ENCODE data around the gene FOLH1.
"Not testable (repeated sequence)": the region's sequence is repeated elsewhere in the genome, so short reads cannot be mapped to it uniquely, and the experiment has no call there.

The FOLH1 gene

GRCh38 chr11:49221112-49221511 is 12.7 kb upstream of the FOLH1 start:
- no peak for DNase-seq
- TF ChIP-seq CTCF (IDR thresholded peaks at IDR 0.05; ENCODE audit: borderline replicate concordance, extremely low read depth, low read length, poor library complexity, severe bottlenecking) (peak; percentile 5), EZH2 (IDR thresholded peaks at IDR 0.05; ENCODE audit: borderline replicate concordance, low read depth, low read length, severe bottlenecking) (no peak)

GRCh38 chr11:49213026-49213560 is 4.7 kb upstream of the FOLH1 start:
- no peaks in the 10 kb centered on the region for H3K4me1 ChIP-seq (ENCODE audit: insufficient read depth, low read length)
- no peaks in the 10 kb centered on the region for H3K27me3 ChIP-seq (ENCODE audit: insufficient read depth, low read length, poor library complexity)
- TF ChIP-seq EZH2 (IDR thresholded peaks at IDR 0.05; ENCODE audit: borderline replicate concordance, low read depth, low read length, severe bottlenecking) (no peak), CTCF (IDR thresholded peaks at IDR 0.05; ENCODE audit: borderline replicate concordance, extremely low read depth, low read length, poor library complexity, severe bottlenecking) (no peak)
- no peaks in the 10 kb centered on the region for H3K9me3 ChIP-seq (ENCODE audit: insufficient read depth, low read length, severe bottlenecking)
- no peak overlapping the region for H3K27ac ChIP-seq (ENCODE audit: low read length)
- H3K9ac ChIP-seq (ENCODE audit: low read depth, low read length), result no peak overlapping the region
- H3K79me2 ChIP-seq (ENCODE audit: insufficient read depth, low read length), result no peaks in the 10 kb centered on the region
- no peak overlapping the region for H2AFZ ChIP-seq (ENCODE audit: low read depth, low read length)
- ATAC-seq (ENCODE audit: insufficient read depth, low read depth) (no peak), DNase-seq (no peak)
- H4K20me1 ChIP-seq (ENCODE audit: insufficient read depth, low read length), result no peaks in the 10 kb centered on the region
- no peaks in the 10 kb centered on the region for H3K36me3 ChIP-seq (ENCODE audit: insufficient read depth, low read length)
- H3K4me3 ChIP-seq (ENCODE audit: low read depth in 1 of 2, low read length in 2 of 2), result no peak overlapping the region
- H3K4me2 ChIP-seq (ENCODE audit: insufficient read depth, low read length), result no peak overlapping the region

More at GRCh38 chr11:49221112-49221511, 12.7 kb upstream of the FOLH1 start:
- Histone ChIP-seq H3K4me2 (ENCODE audit: insufficient read depth, low read length) (no peak overlapping the region), H3K4me3 (ENCODE audit: low read depth in 1 of 2, low read length in 2 of 2) (no peak overlapping the region), H3K4me1 (ENCODE audit: insufficient read depth, low read length) (no peaks in the 10 kb centered on the region), H3K79me2 (ENCODE audit: insufficient read depth, low read length) (no peaks in the 10 kb centered on the region), H4K20me1 (ENCODE audit: insufficient read depth, low read length) (no peaks in the 10 kb centered on the region), H3K36me3 (ENCODE audit: insufficient read depth, low read length) (no peaks in the 10 kb centered on the region), H3K27me3 (ENCODE audit: insufficient read depth, low read length, poor library complexity) (no peaks in the 10 kb centered on the region), H2AFZ (ENCODE audit: low read depth, low read length) (no peak overlapping the region), H3K9me3 (ENCODE audit: insufficient read depth, low read length, severe bottlenecking) (no peaks in the 10 kb centered on the region), H3K9ac (ENCODE audit: low read depth, low read length) (no peak overlapping the region), H3K27ac (ENCODE audit: low read length) (no peak overlapping the region)
- no peak for ATAC-seq (ENCODE audit: insufficient read depth, low read depth)

- not testable (repeated sequence) for H4K20me1 ChIP-seq (ENCODE audit: insufficient read depth, low read length); H3K79me2 ChIP-seq (ENCODE audit: insufficient read depth, low read length); H3K4me1 ChIP-seq (ENCODE audit: insufficient read depth, low read length); H3K9ac ChIP-seq (ENCODE audit: low read depth, low read length); DNase-seq; H3K4me3 ChIP-seq (ENCODE audit: low read depth in 1 of 2, low read length in 2 of 2); H3K9me3 ChIP-seq (ENCODE audit: insufficient read depth, low read length, severe bottlenecking); H3K36me3 ChIP-seq (ENCODE audit: insufficient read depth, low read length); ATAC-seq (ENCODE audit: insufficient read depth, low read depth); H3K27me3 ChIP-seq (ENCODE audit: insufficient read depth, low read length, poor library complexity); H2AFZ ChIP-seq (ENCODE audit: low read depth, low read length); H3K27ac ChIP-seq (ENCODE audit: low read length); H3K4me2 ChIP-seq (ENCODE audit: insufficient read depth, low read length)
Observed at GRCh38 chr11:49206999-49207398, 1.4 kb downstream of the FOLH1 start.

GRCh38 chr11:49202287-49202976 is 6.0 kb downstream of the FOLH1 start:
- Histone ChIP-seq H3K27ac (ENCODE audit: low read length) (no peak overlapping the region), H3K4me2 (ENCODE audit: insufficient read depth, low read length) (no peak overlapping the region), H3K9me3 (ENCODE audit: insufficient read depth, low read length, severe bottlenecking) (no peaks in the 10 kb centered on the region), H3K79me2 (ENCODE audit: insufficient read depth, low read length) (no peaks in the 10 kb centered on the region), H3K27me3 (ENCODE audit: insufficient read depth, low read length, poor library complexity) (no peaks in the 10 kb centered on the region), H2AFZ (ENCODE audit: low read depth, low read length) (no peak overlapping the region), H3K36me3 (ENCODE audit: insufficient read depth, low read length) (no peaks in the 10 kb centered on the region), H4K20me1 (ENCODE audit: insufficient read depth, low read length) (no peaks in the 10 kb centered on the region), H3K4me1 (ENCODE audit: insufficient read depth, low read length) (no peaks in the 10 kb centered on the region), H3K4me3 (ENCODE audit: low read depth in 1 of 2, low read length in 2 of 2) (no peak overlapping the region), H3K9ac (ENCODE audit: low read depth, low read length) (no peak overlapping the region)
- no peak for ATAC-seq (ENCODE audit: insufficient read depth, low read depth)
- TF ChIP-seq CTCF (IDR thresholded peaks at IDR 0.05; ENCODE audit: borderline replicate concordance, extremely low read depth, low read length, poor library complexity, severe bottlenecking) (no peak), EZH2 (IDR thresholded peaks at IDR 0.05; ENCODE audit: borderline replicate concordance, low read depth, low read length, severe bottlenecking) (no peak)
- DNase-seq, result no peak

GRCh38 chr11:49196775-49197174 is 11.6 kb downstream of the FOLH1 start:
- not testable (repeated sequence) for H2AFZ ChIP-seq (ENCODE audit: low read depth, low read length); H3K4me1 ChIP-seq (ENCODE audit: insufficient read depth, low read length); H3K27ac ChIP-seq (ENCODE audit: low read length); H3K4me2 ChIP-seq (ENCODE audit: insufficient read depth, low read length); H3K4me3 ChIP-seq (ENCODE audit: low read depth in 1 of 2, low read length in 2 of 2); H3K9ac ChIP-seq (ENCODE audit: low read depth, low read length); H3K36me3 ChIP-seq (ENCODE audit: insufficient read depth, low read length); ATAC-seq (ENCODE audit: insufficient read depth, low read depth); DNase-seq; H3K27me3 ChIP-seq (ENCODE audit: insufficient read depth, low read length, poor library complexity); H3K9me3 ChIP-seq (ENCODE audit: insufficient read depth, low read length, severe bottlenecking); H4K20me1 ChIP-seq (ENCODE audit: insufficient read depth, low read length); H3K79me2 ChIP-seq (ENCODE audit: insufficient read depth, low read length)

GRCh38 chr11:49196002-49196401 is 12.4 kb downstream of the FOLH1 start:
- H4K20me1 ChIP-seq (ENCODE audit: insufficient read depth, low read length); H3K27me3 ChIP-seq (ENCODE audit: insufficient read depth, low read length, poor library complexity); H3K4me2 ChIP-seq (ENCODE audit: insufficient read depth, low read length); H3K36me3 ChIP-seq (ENCODE audit: insufficient read depth, low read length); DNase-seq; H3K27ac ChIP-seq (ENCODE audit: low read length); ATAC-seq (ENCODE audit: insufficient read depth, low read depth); H3K79me2 ChIP-seq (ENCODE audit: insufficient read depth, low read length); H3K9ac ChIP-seq (ENCODE audit: low read depth, low read length); H3K9me3 ChIP-seq (ENCODE audit: insufficient read depth, low read length, severe bottlenecking); H3K4me3 ChIP-seq (ENCODE audit: low read depth in 1 of 2, low read length in 2 of 2); H2AFZ ChIP-seq (ENCODE audit: low read depth, low read length); H3K4me1 ChIP-seq (ENCODE audit: insufficient read depth, low read length): not testable (repeated sequence)
